HG02642 (cell line): ENCODE measurements around the gene PRMT7.

Experiments used
- ATAC-seq: cut with Tn5 transposase; IDR thresholded peaks from one replicate; pipeline ENCODE4 v1.9.1; 2021; ENCODE audit warnings: mild to moderate bottlenecking; ENCODE audit not compliant: unreplicated experiment, poor library complexity

The PRMT7 gene

GRCh38 chr16:68361485-68361884 lies 50.7 kb downstream of the PRMT7 start:
- no peak for ATAC-seq

DNA sequence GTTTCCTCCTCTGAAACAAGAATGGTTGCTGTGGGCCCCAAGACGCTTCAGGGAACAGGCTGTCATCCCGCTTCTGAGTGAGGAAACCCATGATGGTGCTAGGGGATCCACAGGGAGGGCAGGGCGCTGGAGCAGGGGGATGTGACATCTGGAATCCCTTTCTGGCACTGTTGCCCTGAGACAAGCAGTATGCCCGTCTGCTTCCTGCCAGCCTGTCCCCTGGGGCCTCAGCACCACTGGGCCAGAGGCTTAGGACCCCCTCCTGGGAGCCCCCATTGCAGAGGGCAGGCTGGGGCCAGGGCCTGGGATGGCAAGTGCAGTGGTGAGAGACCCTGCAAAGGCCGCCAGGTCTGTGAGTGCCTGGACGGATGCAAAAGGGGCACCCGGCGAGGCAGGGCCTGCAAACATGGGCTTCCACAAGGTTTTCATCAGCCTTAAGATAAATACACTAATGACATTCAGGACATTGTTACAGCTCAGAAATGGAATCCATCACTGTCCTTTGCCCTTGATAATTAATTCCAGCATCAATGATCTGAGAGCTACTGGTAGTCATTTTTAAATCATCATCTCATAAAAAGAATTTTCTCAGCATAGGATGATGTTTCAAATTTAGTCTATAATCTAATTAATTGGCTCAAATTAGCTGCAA lies 51.6 kb downstream of the PRMT7 start:
- ATAC-seq = no peak

- no peak for ATAC-seq
These were observed 52.3 kb downstream of the PRMT7 start for GRCh38 chr16:68362947-68363657.

GRCh38 chr16:68363658-68364521 lies 53.1 kb downstream of the PRMT7 start:
- no peak for ATAC-seq

- no peak for ATAC-seq
These were observed 53.8 kb downstream of the PRMT7 start for GRCh38 chr16:68364561-68364998.

GRCh38 chr16:68365167-68365817 lies 54.5 kb downstream of the PRMT7 start:
- ATAC-seq = no peak

DNA sequence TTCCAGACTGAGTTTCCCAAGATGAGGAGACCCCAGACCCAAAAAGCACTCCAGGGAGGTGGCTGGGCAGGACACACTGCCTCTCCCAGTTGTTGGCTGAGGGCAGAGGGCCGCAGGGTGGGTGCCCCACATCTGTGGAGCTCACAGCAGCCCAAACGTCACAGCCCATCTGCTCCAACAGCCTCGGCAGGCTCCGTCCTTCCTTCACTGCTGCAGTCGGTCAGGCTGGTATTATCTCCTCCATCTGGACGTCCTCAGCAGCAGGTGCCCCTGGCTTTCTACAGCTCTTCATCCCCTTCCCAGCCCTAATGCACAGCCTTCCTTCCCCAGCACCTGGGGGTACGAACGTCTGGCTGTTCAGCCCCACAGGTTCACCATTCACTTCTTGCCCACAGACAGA lies 55.2 kb downstream of the PRMT7 start:
- ATAC-seq = no peak

- no peak for ATAC-seq
These were observed 56.2 kb downstream of the PRMT7 start for GRCh38 chr16:68367030-68367429.

- ATAC-seq = no peak
These were observed 56.6 kb downstream of the PRMT7 start for GRCh38 chr16:68367440-68367839.

DNA sequence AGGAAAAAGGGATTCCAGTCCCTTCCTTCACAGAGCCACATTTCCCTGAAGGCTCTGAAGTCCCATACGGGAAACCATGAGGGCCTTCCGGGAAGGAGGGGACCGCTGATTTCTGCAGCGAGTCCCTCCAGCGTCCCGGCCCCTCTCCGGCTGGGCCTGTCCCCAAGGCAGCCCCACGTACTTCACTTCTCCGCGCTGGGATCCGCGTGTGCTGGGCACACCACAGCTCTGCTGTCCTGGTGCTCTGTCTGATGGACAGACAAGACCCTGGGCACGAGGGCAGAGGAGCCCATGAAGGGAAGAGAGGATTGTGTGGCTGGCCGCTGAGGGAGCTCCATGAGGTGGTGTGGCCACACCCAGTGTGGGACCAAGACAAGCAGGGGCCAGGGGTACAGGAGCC lies 57.1 kb downstream of the PRMT7 start:
- ATAC-seq = no peak

DNA sequence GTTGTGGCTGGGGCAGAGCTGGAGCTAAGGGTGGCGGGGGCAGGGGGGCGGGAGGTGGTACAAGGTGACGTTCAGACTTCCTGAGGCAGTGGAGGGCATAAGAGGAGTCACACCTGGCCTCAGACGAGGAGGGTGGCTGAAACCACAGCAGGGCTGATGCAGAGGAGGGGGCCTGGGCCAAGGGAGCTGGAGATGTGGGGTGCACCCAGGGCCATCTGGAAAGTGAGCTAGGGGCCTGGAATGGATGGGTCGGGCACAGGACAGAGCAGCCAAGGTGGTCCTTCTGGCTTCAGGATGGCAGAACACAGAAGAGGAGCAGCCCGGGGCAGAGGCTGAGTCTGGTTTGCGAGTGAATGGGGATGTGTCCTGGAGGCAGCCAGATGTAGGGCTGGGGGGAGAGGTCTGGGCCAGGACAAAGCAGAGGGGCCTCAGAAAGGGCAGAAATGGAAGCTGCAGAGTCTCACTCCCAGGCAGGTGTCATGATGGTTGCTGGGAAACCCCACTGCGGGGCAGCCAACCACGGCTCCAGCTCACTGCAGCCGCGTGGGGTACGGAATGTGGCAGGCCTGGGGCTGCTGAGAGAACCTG lies 57.6 kb downstream of the PRMT7 start:
- ATAC-seq = peak; percentile 40

- no peak for ATAC-seq
These were observed 58.3 kb downstream of the PRMT7 start for GRCh38 chr16:68369168-68369567.

GRCh38 chr16:68369697-68370580 lies 59.1 kb downstream of the PRMT7 start:
- peak; percentile 61 for ATAC-seq

- no peak for ATAC-seq
These were observed 59.9 kb downstream of the PRMT7 start for GRCh38 chr16:68370581-68371275.

DNA sequence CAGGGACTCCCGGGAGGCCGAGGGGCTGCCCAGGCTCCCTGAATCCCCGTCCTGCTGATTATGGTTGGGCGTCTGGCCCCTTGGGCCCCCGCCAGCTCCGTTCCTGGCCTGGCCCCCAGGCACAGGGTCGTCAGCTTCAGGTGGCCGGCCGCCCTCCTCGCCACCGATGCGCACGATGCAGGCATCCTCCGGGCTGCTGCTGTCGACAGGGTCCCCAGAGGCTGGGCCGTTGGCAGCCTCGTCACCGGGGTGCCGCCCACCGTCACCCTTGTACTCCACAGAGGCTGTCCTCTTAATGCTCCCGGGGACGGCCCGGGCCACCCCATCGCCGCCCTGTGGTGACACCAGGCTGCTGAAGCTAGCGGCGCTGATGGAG lies 60.4 kb downstream of the PRMT7 start:
- no peak for ATAC-seq

- no peak for ATAC-seq
These were observed 61.0 kb downstream of the PRMT7 start for GRCh38 chr16:68371706-68372380.

DNA sequence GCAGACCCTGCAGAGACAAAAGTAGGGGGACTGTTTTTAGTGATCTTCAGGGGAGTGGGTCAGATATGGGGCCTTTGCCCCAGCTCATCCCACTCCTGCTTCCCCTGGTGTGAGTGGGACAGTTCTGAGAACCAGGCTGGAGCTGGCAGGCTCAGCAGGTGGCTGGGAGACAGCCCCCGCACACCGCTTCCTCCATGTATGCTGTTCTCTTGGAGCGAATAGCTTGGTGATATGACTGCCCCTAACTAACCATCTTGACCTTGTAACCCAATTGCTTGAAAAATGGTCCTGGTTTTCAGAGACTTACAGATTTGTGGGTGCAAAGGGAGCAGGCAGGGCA lies 61.5 kb downstream of the PRMT7 start:
- ATAC-seq = no peak

DNA sequence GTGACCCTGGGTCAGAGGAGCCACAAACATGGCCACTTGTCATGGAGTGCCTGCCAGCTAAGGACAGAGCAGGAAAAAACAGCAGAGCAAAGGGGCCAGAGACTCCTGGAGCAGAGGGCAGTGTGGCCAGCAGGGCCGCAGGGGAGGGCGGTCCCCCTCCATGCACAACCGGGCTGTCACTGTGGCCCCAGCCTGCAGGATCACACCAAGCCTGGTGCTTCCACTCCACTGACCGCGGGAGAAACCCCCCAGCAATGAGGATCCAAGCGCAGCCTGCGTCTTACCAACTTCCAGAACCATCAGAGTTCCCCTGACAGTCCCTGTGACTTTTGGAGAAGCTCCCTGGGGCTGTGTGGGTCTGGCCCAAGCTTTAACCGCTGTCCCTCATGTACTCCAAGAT lies 62.0 kb downstream of the PRMT7 start:
- ATAC-seq = no peak
